ENCODE measurements around the gene PDCD1LG2.

PDCD1LG2 gene

GRCh38 chr9:5518171-5518936 lies 8.0 kb downstream of the PDCD1LG2 start:
- DNase-seq (ENCODE audit: low read depth, low spot score): no peak
- no peak overlapping the region for H3K4me3 ChIP-seq (ENCODE audit: low read length)

- no peak for DNase-seq (ENCODE audit: low read depth, low spot score)
- H3K4me3 ChIP-seq (ENCODE audit: low read length): no peak overlapping the region
These were observed 8.6 kb downstream of the PDCD1LG2 start for GRCh38 chr9:5518937-5519319.

- no peak overlapping the region for H3K4me3 ChIP-seq (ENCODE audit: low read length)
- DNase-seq (ENCODE audit: low read depth, low spot score): no peak
These were observed 13.8 kb downstream of the PDCD1LG2 start for GRCh38 chr9:5524090-5524489.

DNA sequence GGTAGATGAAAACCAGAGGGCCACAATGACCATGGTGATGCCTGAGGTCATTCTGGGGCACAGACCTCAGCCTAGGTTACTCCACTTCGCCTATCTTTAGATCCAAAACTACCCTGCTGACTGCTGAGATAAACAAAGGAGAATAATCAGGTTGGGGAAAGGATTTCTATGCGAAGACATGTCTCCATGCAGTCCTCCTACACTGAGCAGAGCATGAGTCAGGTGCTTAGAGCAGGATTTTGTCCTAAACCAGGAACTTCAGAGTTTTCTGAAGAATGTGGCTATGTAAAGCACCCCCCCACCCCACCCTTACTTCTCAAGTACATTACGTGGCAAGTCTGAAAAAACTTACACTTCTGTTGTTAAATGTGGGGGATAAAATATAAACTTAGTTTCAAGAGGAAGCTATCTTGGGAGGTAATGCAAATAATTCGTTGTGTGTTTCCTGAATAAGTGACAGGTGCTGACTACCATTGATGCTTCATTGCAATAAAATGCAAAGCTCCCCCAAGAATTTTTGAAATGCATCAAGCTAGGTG lies 19.4 kb downstream of the PDCD1LG2 start:
- DNase-seq (ENCODE audit: low read depth, low spot score): no peak
- no peak overlapping the region for H3K4me3 ChIP-seq (ENCODE audit: low read length)

GRCh38 chr9:5531101-5531882 lies 21.0 kb downstream of the PDCD1LG2 start:
- no peak overlapping the region for H3K4me3 ChIP-seq (ENCODE audit: low read length)
- DNase-seq (ENCODE audit: low read depth, low spot score): no peak

DNA sequence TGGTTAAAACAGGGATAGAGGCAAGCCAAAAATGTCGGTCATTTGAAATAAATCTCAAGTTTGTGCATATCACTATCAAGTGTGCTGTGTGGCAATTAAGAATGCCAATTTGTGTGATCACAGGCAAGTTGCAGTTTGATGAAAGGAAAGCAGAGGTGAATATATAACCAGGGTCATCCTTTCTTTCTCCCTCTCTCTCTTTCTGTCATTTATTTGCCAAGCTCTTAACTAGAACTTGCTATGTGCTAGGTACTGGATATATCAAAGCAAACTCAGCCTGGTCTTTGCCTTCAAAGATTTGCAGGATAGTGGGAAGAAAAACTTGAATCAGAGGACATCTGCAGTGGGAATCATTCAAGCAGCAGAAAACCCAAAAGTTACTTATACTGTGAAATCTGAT lies 22.0 kb downstream of the PDCD1LG2 start:
- H3K4me3 ChIP-seq (ENCODE audit: low read length): no peak overlapping the region
- no peak for DNase-seq (ENCODE audit: low read depth, low spot score)

GRCh38 chr9:5532790-5533189 lies 22.5 kb downstream of the PDCD1LG2 start:
- no peak for DNase-seq (ENCODE audit: low read depth, low spot score)
- H3K4me3 ChIP-seq (ENCODE audit: low read length): no peak overlapping the region

- no peak for DNase-seq (ENCODE audit: low read depth, low spot score)
- no peak overlapping the region for H3K4me3 ChIP-seq (ENCODE audit: low read length)
These were observed 26.4 kb downstream of the PDCD1LG2 start for GRCh38 chr9:5536684-5537083.

GRCh38 chr9:5543875-5544702 lies 33.8 kb downstream of the PDCD1LG2 start:
- no peak overlapping the region for H3K4me3 ChIP-seq (ENCODE audit: low read length)
- no peak for DNase-seq (ENCODE audit: low read depth, low spot score)

GRCh38 chr9:5549658-5550650 lies 39.6 kb downstream of the PDCD1LG2 start:
- H3K4me3 ChIP-seq (ENCODE audit: low read length): no peak overlapping the region

DNA sequence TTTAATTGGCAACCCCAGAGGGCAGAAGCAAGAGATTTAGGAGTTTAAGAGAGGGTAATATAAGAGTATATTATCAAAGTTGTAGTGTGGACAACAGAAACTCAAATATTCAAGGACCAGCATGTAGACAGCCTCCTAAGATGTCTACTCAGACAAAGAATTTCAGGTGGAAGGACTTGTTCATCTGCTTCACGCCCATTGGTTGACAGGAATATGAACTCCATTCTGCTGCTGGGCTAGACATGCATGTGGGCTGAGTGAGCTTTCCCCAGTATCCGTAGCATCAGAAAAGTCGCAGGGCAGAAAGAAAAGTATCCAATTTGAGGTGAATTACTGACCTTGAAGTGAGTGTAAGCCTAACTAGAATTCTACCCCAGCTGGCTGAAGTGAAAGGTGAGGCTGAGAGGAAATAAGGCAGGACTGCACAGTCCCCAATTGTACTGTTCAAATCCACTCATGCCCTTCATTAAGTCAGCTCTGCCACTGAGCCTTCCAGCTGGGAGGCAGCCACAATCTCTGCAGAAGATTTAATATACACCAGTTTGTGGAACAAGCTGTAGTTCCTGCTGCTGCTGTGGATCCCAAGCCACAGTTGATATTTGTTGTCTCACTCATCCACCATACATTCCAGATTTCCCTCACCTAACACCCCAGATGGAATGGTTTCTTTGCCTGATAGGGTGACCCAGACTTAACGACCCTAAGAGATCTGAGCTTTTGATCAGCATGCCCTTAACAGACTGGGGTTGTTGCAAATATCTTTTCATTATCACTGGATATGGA lies 41.2 kb downstream of the PDCD1LG2 start:
- DNase-seq (ENCODE audit: low read depth, low spot score): no peak

More at GRCh38 chr9:5549658-5550650, 39.6 kb downstream of the PDCD1LG2 start:
- DNase-seq (ENCODE audit: low read depth, low spot score): no peak

DNA sequence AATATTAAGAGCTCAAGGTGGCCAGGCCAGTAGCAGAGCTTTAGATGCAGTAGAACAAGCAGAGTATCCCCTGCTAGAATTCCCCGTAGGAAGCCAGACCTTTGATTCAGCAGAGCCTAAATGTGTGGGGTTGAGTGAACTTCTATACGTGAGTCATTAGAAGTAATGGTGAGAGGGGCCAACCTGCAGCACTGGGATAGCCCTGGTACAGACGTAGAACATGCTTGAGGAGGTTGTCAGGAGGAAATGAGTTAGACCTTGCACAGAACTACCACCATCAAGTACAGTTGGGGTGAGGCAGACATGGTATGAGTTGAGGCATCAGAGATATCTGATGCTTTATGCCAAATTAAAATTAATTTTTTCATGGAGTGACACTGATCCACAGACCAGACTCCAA lies 42.0 kb downstream of the PDCD1LG2 start:
- H3K4me3 ChIP-seq (ENCODE audit: low read length): no peak overlapping the region
- no peak for DNase-seq (ENCODE audit: low read depth, low spot score)

More for the DNA sequence above, 41.2 kb downstream of the PDCD1LG2 start:
- no peak overlapping the region for H3K4me3 ChIP-seq (ENCODE audit: low read length)

- no peak for DNase-seq (ENCODE audit: low read depth, low spot score)
- no peak overlapping the region for H3K4me3 ChIP-seq (ENCODE audit: low read length)
These were observed 42.9 kb downstream of the PDCD1LG2 start for GRCh38 chr9:5553211-5553610.

GRCh38 chr9:5554254-5554653 lies 43.9 kb downstream of the PDCD1LG2 start:
- DNase-seq (ENCODE audit: low read depth, low spot score): no peak
- no peak overlapping the region for H3K4me3 ChIP-seq (ENCODE audit: low read length)

GRCh38 chr9:5556101-5556705 lies 45.9 kb downstream of the PDCD1LG2 start:
- no peak overlapping the region for H3K4me3 ChIP-seq (ENCODE audit: low read length)
- no peak for DNase-seq (ENCODE audit: low read depth, low spot score)

DNA sequence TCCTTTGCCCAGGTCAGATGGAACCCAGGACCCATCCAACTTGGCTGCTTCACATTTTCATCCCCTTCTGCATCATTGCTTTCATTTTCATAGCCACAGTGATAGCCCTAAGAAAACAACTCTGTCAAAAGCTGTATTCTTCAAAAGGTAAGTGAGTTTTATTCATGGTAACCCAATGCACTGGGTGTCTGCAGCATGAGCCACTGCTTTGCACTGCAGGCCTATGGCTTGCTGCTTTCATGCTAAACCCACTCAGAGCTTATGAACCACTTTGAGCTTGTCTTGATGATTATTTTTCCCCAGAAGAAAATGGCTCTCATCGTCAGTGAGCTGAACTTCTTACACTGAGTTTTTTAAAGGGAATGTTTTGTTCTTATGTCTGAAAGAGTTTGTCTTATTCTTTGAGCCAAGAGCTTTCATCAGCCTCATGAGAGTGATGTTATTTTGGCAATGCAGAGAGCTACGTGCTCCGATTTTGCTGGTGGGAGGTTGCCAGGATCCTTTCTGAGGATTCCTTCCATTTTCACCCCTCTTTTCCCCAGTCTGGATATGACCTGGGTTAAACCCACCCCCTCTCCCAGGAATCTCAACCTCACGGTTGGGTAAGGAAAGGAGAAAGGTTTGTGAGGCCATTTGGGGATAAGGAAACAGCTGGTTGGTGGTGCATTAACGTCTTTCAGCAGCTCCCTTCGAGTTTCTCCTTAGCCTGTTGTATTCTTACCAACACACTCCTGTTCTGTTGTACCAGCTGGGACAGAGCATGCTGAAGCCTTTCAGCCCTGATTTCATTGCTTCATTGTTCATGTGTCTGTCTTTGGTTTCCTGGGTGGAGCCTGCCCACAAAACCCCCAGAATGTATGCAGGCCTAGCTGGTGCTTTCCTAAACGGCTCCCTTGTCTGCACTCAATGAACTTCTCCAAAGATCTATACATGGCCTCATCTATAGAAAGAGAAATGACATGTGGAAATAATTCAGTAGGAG lies 47.6 kb downstream of the PDCD1LG2 start:
- no peak overlapping the region for H3K4me3 ChIP-seq (ENCODE audit: low read length)
- peak; percentile 68 for DNase-seq (ENCODE audit: low read depth, low spot score)

Data from Jurkat, Clone E6-1 (cell line).